AG08396 (cell line): ENCODE measurements around the gene ACER3.
"Not testable (repeated sequence)": the region's sequence is repeated elsewhere in the genome, so short reads cannot be mapped to it uniquely, and the experiment has no call there.

Source experiments
- DNase-seq: peaks from one replicate; pipeline ENCODE4 v3.0.0; 2012; ENCODE audit warnings: low spot score, mixed read lengths

ACER3 gene

DNA sequence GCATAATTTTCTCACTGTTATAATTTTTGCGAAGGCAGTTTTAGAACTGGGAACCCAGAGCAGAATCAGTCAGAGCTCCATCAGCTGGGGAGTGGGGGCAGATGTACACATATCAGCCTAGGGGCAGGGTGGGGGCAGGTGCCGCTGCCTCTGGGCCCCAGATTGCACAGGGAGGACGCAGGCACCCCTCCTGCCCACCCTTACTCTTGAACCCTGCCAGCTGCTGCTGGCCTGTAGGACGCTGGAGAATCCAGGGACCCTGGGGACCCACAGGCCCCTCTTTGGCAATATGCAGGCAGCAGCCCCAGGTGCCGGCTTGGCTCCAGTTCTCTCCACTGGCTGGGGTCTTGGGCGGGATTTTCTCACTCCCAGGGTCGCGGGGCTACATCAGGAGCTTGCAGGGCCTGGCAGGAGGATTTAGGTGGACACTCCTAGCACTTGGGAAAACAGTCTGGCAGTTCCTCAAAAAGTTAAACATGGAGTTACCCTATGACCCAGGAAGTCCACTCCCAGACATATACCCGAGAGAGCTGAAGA lies 197.3 kb downstream of the ACER3 start:
- no peak for DNase-seq

DNA sequence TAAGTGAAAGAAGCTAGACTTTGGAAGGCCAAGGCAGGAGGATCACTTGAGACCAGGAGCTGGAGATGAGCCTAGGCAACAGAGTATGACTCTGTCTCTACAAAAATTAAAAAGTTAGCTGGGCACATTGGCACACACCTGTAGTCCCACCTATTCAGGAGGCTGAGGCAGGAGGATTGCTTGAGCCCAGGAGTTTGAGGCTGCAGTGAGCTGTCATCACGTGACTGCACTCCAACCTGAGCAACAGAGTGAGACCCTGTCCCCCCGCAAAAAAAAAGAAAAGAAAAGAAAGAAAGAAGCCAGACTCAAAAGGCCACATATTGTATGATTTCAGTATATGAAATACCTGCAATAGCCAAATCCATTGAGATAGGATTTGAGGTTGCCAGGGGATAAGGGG lies 198.2 kb downstream of the ACER3 start:
- DNase-seq = no peak

- no peak for DNase-seq
Observed at GRCh38 chr11:77059806-77060205, 199.1 kb downstream of the ACER3 start.

- no peak for DNase-seq
Observed at GRCh38 chr11:77060234-77060633, 199.5 kb downstream of the ACER3 start.

- not testable (repeated sequence) for DNase-seq
Observed at GRCh38 chr11:77061258-77061657, 200.5 kb downstream of the ACER3 start.

- DNase-seq = no peak
Observed at GRCh38 chr11:77062924-77063323, 202.2 kb downstream of the ACER3 start.

DNA sequence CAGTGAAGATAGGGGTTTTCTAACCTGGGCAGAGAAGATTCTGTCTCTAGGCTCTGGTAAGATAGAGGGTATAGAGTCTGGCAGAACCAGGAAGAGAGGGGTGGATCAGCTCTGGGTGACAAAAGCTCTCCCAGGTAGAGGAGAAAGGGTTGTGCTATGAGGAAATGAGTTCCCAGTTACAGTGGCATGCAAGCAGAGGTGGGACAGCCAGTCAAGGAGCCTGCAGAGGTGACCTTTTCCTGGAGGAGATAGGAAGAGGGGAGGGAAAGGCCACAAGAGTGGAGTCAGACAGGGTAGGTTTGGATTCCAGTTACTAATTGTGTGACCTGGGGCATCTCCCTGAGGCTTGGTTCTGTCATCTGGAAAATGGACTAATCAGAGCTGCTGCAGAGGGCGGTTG lies 202.7 kb downstream of the ACER3 start:
- DNase-seq = no peak

DNA sequence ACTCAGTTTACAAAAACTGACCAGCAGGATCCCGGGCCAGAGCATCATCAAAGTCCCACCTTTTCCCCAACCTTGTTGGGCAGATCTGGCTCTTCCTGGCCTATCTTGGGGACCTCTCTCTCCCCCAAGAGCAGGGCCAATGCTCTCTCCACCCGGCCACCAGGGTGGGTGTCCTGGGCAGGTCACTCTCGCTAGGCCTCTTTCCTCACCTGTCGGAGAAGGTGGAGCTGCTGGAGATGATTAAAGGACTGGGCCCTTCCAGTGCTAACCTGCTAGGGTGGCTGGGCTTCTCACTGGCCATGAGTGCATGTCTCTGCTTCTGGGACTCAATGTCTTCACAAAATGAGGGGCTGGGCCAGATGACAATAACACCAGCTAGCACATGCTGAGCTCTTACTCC lies 203.1 kb downstream of the ACER3 start:
- DNase-seq = no peak

GRCh38 chr11:77064648-77065217 lies 204.0 kb downstream of the ACER3 start:
- DNase-seq = no peak

DNA sequence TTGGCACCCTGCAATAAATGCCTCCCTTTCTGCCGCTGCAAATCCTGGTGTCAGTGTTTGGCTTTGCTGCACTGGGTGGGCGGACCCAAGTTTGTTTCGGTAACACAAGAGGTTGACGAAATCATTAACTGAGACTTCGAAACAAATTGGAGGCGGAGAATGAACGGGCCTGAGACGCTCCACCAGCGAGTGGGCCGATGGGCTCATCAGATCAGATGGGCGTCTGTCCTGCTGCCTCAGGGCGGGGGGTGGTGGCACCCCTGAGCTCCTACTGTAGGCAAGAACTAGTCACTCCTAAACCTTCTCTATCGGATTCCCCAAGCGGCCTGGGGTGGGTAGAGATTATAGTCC lies 205.1 kb downstream of the ACER3 start:
- DNase-seq = peak; percentile 68

GRCh38 chr11:77066229-77067042 lies 205.7 kb downstream of the ACER3 start, which contains the start of gene CAPN5:
TSS of gene CAPN5 (plus strand) at chr11:77066971. CDS start at chr11:77084887, 17,916 bp downstream.
- peak; percentile 99 for DNase-seq

DNA sequence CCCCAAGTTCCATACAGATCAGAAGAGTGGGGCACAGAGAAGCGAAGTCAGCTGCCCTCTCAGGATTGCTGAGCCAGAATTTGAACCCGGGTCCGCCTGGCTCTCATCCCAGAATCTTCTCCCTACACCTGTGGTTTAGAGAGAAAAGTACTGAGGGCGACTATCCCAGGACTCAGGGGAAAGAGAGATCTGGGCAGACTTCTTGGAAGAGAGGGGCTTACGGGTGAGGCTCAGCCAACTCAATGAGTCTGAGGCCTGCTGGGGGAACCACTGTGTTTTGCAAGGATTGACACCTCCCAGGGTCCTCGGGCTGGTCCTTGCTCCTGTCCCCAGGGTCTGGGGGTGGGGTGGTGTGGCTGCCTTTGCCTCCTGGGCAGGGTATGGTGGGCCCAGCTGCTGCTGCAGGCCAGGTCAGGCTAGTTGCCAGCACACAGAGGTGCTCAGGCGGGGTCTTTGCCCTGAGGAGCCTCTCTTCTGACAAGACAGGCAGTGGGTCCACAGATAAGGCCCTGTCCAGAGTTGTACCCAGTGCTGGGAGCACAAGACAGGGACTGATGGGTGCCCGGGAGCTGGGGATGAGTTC lies 207.2 kb downstream of the ACER3 start:
- no peak for DNase-seq

- DNase-seq = no peak
Observed at GRCh38 chr11:77068457-77069335, 208.0 kb downstream of the ACER3 start.

DNA sequence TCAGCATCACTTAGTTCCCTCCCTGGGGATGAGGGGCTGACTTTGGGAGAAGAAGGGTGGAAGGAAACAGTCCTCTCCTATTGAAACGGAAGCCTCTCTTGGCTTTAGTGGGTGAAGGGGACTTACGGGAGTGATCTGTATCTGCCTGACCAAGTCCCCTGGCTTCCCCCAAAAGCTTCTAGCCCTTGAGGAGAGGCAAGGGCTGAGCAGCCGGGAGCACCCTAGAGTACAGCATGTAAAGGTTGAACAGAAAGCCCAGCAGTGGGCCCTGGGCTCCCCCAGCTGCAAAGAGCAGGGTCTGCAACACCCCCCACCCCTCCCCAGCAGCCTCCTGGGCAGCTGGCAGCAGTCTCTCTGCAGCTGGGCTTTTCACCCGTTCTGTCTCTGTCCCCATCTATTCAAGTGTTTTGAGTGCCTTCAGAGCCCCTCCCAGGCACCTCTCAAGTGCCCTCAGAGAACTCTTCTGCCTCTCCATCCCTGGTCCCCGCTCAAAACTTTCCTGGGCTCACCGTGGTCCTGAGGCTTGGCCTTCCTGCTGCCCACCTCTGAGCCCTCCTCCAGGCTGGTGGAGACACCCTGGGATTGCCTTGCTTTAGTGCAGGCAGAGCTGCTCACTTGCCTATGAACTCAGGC lies 208.7 kb downstream of the ACER3 start:
- DNase-seq = no peak

- no peak for DNase-seq
Observed at GRCh38 chr11:77069969-77070582, 209.4 kb downstream of the ACER3 start.

- DNase-seq = no peak
Observed at GRCh38 chr11:77071077-77071476, 210.4 kb downstream of the ACER3 start.

DNA sequence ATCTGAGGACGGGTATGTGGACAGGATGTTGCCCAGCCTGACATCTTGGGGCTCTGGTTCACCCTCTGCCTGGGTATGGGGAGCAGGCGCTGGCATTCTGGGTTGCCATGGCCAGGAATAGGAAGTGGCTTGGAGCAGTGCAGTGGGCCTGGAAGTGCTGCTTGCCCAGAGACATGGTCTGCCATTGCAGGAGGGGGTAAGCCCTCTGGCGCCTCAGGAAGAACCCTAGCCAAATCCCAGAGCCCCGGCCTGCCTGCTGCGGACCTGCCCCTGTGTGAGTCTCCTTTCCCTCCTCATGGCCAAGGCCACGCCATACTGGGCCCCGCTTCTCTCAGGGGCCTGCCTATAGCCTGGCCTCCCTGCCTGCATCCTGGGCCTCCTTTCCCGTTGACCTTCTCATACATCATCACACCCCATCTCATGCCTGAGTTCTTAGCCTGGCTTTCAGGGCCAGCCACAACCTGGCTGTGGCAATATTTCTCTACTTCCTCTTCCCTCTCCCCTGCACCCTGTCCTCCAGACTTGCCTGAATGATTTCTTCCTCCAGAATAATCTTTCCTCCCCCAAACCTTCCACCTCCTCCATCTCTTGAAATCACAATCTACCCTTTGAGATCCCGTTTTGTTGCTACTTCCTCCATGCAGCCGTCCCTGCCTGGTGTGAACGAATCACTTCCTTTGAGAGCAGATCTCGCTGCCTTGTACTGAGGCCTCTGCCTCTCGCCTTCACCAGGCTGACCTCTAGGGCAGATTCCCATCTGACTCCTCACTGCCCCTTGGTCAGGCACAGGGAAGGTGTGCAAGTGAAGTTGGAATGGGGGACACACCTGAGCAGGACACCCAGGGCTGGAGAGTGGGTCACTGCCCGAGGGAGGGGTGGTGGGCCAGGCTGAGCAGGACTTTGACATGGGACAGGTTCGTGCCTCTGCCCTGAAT lies 211.2 kb downstream of the ACER3 start:
- no peak for DNase-seq

DNA sequence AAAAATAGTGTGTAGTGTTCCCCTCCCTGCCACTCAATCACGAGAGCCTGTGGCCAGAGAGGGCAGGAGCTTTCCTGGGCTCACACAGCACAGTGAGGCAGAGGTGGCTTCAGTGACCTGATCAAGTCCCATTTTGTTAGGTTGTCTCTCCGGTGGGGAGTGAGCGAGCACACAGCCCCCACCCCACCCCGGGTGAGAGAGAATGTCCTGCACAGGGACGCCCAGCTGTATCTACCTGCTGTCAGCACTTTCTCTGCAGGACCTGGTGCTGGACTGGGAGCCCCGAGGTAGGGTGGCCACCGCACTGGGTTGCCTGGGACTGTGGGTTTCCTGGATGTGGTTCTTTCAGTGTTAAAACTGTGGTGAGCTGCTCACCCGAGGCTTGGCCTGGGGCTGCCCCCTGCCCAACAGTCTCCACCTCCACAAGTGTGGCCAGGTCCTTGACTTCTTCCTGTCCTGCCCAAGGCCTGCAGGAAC lies 212.2 kb downstream of the ACER3 start:
- DNase-seq = no peak

DNA sequence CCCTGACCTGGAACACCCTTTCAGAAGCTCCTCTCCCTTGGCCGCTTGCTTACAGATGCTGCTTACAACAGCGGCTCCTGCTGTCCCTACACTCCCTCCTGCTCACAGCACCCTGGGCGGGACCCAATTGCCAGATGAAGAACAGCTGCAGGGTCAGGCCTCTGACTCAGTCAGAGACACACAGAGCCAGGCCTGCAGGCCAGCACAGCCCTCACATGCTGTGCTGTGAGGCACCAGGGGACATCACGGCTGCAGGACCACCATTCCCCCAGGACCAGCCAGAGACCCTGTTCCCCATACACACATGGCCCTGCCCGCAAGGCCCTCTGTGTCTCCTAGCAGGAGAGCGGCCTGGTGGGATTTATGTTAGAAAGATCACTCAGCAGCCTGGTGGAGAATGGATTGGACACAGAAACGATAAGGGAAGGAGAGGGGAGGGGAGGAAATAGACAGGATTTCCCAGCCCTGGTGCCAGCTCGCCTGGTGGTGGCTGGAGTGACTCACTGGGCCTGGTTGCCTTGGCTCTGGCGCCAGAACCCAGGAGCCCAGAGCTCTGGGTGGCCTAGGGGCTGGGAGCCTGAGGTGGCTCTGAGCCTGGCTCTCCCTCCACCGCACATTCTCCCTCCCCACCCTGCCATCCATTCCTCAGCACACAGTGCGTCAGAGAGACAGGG lies 212.7 kb downstream of the ACER3 start:
- DNase-seq = peak; percentile 95
